Ovary (tissue), 3 donors: ENCODE measurements around the gene GFRA1.

Experiments
- EP300 ChIP-seq: sonication (generic); formaldehyde crosslinking; IDR thresholded peaks from one replicate; pipeline ENCODE4 v1.6.1; 2017; ENCODE audit warnings: antibody characterized with exemption
- POLR2A ChIP-seq: fragments of 450-650 bp; IDR thresholded peaks from one replicate; pipeline ENCODE4 v1.6.1; 2017; ENCODE audit warnings: antibody characterized with exemption, mild to moderate bottlenecking, moderate library complexity
- TF ChIP-seq, protein P1 (sequence below), 3 donors: fragments of 450-650 bp in 2 of 3; fragments of 200-600 bp in 1 of 3; IDR thresholded peaks; one replicate each; pipeline versions ENCODE4 v1.5.1 to v1.8.0; 2016 to 2022; ENCODE audit warnings: antibody characterized with exemption in 3 of 3, mild to moderate bottlenecking in 1 of 3
- donor health status: DM: no; HTN: no; CAD: no.

DNA sequence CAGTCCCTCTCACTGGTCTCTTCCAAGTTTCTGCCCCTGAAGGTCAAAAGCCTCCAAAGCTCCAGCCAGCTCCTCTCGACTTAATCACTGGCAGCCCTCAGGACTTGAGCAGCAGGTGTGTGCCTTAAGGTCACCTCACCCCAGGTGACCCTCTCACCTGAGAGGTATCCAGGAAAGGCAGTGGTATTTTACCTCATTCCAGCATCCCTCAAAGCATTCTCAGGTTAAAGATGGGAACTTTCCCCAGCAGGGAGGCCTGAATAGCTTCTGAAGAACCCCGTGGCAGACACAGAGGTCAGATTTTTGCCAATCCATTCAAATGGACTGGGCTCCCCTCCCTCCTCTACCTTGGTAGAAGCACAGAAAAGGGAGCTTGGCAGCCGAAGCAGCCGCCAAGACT, 148.2 kb downstream of the GFRA1 start:
- TF ChIP-seq, protein P1, sequence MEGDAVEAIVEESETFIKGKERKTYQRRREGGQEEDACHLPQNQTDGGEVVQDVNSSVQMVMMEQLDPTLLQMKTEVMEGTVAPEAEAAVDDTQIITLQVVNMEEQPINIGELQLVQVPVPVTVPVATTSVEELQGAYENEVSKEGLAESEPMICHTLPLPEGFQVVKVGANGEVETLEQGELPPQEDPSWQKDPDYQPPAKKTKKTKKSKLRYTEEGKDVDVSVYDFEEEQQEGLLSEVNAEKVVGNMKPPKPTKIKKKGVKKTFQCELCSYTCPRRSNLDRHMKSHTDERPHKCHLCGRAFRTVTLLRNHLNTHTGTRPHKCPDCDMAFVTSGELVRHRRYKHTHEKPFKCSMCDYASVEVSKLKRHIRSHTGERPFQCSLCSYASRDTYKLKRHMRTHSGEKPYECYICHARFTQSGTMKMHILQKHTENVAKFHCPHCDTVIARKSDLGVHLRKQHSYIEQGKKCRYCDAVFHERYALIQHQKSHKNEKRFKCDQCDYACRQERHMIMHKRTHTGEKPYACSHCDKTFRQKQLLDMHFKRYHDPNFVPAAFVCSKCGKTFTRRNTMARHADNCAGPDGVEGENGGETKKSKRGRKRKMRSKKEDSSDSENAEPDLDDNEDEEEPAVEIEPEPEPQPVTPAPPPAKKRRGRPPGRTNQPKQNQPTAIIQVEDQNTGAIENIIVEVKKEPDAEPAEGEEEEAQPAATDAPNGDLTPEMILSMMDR (IDR thresholded peaks at IDR 0.05) = no peak
- no peak for TF ChIP-seq POLR2A
- no peak for TF ChIP-seq EP300
